Non-pigmented ciliary epithelial cell (primary cell): Measurements from ENCODE around the gene UVSSA.
"Not testable (repeated sequence)": the region's sequence is repeated elsewhere in the genome, so short reads cannot be mapped to it uniquely, and the experiment has no call there.

Experiments used
- DNase-seq: peaks from one replicate; pipeline ENCODE4 v3.0.0-alpha.2; 2010; ENCODE audit warnings: low read depth

UVSSA gene

GRCh38 chr4:1443688-1444172, 96.7 kb downstream of the UVSSA start:
- DNase-seq, result not testable (repeated sequence)
